K562 treated with DMSO at 1 percent for 4 hours (cell line): Measurements from ENCODE around the gene ARHGEF6. TPM values are rescaled to one million over a fixed set of nuclear protein-coding genes. Genes with fewer than 3 reads are reported as not detected.

ENCODE experiments used
- total RNA-seq: library from RNA; unstranded; fragments of 300-600 nt; gene quantifications from 2 replicates; pipeline ENCODE4 v1.2.3, GENCODE V29; 2022; ENCODE audit not compliant: insufficient read depth

Gene ARHGEF6, protein sequence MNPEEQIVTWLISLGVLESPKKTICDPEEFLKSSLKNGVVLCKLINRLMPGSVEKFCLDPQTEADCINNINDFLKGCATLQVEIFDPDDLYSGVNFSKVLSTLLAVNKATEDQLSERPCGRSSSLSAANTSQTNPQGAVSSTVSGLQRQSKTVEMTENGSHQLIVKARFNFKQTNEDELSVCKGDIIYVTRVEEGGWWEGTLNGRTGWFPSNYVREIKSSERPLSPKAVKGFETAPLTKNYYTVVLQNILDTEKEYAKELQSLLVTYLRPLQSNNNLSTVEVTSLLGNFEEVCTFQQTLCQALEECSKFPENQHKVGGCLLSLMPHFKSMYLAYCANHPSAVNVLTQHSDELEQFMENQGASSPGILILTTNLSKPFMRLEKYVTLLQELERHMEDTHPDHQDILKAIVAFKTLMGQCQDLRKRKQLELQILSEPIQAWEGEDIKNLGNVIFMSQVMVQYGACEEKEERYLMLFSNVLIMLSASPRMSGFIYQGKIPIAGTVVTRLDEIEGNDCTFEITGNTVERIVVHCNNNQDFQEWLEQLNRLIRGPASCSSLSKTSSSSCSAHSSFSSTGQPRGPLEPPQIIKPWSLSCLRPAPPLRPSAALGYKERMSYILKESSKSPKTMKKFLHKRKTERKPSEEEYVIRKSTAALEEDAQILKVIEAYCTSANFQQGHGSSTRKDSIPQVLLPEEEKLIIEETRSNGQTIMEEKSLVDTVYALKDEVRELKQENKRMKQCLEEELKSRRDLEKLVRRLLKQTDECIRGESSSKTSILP
- 27.0 and 30.3 TPM in 2 replicates for total RNA-seq

DNA sequence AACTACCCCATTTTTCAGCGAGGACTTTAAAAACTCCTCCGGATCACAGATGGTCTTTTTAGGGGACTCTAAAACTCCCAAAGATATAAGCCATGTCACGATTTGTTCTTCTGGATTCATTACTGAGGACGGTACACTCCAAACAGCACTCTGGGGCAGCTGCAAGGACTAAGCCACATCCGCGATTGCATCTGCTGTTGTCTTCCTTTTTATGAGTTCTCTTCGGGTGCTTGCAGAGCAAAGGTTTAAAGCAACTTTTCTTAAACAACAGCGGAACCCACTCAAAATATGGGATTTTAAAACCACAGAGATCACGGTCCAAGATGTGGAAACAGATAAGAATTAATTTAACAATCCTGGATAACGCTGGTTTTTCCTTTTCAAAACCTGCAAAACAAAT is at the start of gene ARHGEF6:
ARHGEF6 (minus strand) TSS at position 170 of the 400 bp plus-strand sequence; CDS start at position 120, 50 bp downstream.

DNA sequence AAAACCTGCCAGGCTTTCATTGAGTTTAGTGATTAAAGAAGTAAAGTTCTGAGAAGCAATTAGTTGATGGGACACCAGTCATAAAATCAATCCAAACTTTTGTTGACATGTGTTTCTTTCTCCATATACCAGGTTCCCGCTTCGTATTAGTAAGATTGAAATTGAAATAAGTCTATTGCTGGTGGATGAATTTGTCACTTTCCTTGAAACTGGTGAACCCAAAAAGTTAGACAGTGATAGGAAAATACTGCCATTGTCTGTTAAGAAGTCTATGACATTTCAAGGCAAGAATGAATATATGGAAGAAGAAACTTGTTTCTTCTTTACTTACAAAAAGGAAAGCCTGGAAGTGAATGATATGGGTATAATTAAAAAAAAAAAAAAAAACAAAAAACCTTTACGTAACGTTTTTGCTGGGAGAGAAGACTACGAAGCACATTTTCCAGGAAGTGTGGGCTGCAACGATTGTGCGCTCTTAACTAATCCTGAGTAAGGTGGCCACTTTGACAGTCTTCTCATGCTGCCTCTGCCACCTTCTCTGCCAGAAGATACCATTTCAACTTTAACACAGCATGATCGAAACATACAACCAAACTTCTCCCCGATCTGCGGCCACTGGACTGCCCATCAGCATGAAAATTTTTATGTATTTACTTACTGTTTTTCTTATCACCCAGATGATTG is 132.9 kb downstream of the ARHGEF6 start, which contains the start of gene CD40LG:
CD40LG (plus strand) TSS at position 482 of the 684 bp plus-strand sequence; CDS start at position 573, 91 bp downstream.

Other genes with a start within 250 kb of the ARHGEF6 start
- gene VGLL1, start 248.7 kb downstream of the ARHGEF6 start, total RNA-seq, result not detected in 2 replicates
- not detected in 2 replicates for gene CD40LG, start 132.8 kb downstream of the ARHGEF6 start, total RNA-seq
- gene RBMX, start 99.8 kb upstream of the ARHGEF6 start, total RNA-seq, result 191 and 205 TPM in 2 replicates